LNCaP clone FGC (cell line): Measurements from ENCODE around the gene SLC10A6.
A peak's percentile ranks its signal among the peaks of the same experiment; 100 is the strongest.

Experiments
- DNase-seq: peaks from one replicate; pipeline ENCODE4 v3.0.0-alpha.2; 2011; ENCODE audit warnings: low read depth
- H3K4me3 ChIP-seq: 2 replicates; pipeline ENCODE4 v1.5.1; 2011; ENCODE audit warnings: mild to moderate bottlenecking, low read depth, low read length, control low read depth
- TF ChIP-seq, protein P1 (sequence below): IDR thresholded peaks from 2 replicates; pipeline ENCODE4 v1.5.1; 2012; ENCODE audit warnings: mild to moderate bottlenecking; ENCODE audit not compliant: control insufficient read depth, insufficient read depth; ENCODE audit errors: extremely low read depth

The SLC10A6 gene

DNA sequence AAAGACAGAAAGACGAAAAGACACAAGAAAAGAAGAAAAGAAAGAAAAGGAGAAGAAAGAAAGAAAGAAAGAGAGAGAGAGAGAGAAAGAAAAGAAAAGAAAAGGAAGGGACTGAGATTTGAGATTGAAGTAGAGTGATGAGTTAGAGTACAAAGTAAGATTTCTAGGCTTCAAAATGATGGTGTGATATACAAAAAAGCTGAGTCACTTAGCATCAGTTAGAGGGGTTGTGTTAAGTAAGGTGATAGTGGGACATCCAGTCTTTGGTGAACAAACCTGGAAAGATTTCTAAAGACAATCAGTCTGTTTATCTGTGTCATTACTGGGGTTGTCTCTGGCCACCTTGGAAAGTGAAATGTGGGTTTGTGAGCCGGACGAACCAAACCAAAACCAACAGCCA is 13.5 kb downstream of the SLC10A6 start:
- no peak overlapping the region for H3K4me3 ChIP-seq
- DNase-seq, result no peak
- TF ChIP-seq, protein P1, sequence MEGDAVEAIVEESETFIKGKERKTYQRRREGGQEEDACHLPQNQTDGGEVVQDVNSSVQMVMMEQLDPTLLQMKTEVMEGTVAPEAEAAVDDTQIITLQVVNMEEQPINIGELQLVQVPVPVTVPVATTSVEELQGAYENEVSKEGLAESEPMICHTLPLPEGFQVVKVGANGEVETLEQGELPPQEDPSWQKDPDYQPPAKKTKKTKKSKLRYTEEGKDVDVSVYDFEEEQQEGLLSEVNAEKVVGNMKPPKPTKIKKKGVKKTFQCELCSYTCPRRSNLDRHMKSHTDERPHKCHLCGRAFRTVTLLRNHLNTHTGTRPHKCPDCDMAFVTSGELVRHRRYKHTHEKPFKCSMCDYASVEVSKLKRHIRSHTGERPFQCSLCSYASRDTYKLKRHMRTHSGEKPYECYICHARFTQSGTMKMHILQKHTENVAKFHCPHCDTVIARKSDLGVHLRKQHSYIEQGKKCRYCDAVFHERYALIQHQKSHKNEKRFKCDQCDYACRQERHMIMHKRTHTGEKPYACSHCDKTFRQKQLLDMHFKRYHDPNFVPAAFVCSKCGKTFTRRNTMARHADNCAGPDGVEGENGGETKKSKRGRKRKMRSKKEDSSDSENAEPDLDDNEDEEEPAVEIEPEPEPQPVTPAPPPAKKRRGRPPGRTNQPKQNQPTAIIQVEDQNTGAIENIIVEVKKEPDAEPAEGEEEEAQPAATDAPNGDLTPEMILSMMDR, result no peak

DNA sequence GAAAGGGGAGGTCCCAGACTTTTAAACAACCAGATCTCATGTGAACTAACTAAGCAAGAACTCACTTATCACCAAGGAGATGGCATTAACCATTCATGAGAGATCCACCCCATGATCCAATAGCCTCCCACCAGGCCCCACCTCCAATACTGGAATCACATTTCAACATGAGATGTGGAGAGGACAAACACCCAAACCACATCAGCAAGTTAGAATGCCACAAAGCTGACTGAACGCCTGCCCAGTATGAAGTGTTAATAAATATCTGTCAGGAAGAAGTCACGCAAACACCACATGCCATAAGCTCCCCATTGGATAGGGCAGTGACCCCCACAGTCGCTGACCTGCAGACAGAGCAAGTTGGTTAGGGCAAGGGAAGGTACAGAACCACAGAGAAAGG is 14.3 kb downstream of the SLC10A6 start:
- TF ChIP-seq, protein P1, result no peak
- no peak for DNase-seq

DNA sequence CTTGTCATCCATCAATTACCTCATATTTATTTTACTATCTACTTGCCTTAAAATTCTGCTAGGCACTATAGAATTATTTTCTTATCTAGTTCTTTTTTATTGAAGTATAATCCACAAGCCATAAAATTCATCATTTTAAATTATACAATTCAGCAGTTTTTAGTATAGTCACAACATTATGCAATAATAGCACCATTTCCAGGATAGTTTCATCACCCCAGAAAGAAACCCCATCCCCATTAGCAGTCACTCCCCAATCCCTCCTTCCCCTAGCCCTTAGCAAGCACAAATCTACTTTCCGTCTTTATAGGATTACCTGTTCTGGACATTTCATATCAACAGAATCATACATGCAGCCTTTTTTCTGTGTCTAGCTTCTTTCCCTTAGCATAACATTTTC is 15.6 kb downstream of the SLC10A6 start:
- H3K4me3 ChIP-seq, result no peak overlapping the region
- TF ChIP-seq, protein P1, result no peak
- no peak for DNase-seq

More for the DNA sequence above, 14.3 kb downstream of the SLC10A6 start:
- no peak overlapping the region for H3K4me3 ChIP-seq

DNA sequence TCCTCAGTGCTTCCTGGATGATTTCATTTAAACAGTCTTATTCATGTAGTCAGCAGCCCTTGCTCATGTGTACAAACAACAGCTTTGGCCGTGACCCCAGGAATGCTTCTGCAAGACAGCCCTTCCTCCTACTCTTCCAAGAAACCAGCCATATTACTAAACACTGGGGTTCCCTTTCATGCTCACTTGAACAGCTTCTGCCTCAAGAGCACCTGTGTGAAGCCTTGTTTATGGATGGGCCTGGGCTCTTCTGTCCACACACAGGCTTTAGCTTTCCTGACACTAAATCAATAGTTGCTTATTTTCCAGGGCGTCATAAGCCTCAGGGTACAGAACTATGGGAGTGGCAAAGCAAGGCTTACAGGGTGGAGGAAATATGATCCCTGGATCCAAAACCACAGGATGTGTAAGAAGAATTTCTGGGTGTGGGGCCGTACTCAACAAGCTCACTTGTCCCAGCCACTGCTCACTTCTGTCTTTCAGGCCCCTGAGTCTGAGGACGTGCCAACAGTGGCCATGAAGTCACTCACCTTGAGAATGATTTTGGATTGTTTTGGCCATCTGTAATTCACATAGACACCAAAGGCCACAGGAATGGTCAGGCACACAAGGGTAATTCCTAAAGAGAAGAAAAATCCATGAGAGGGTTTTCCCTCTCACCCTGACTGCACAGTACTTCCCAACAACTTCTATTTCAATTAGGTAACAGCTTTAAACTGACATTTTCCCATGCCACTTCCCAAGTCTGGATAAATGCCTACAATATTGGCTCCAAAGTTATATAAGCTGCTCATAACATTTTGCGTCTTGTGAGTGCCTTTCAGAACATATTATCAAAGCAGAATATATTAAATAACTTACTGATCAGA is 17.7 kb downstream of the SLC10A6 start:
- TF ChIP-seq, protein P1, result no peak
- H3K4me3 ChIP-seq, result no peak overlapping the region
- peak; percentile 15 for DNase-seq

DNA sequence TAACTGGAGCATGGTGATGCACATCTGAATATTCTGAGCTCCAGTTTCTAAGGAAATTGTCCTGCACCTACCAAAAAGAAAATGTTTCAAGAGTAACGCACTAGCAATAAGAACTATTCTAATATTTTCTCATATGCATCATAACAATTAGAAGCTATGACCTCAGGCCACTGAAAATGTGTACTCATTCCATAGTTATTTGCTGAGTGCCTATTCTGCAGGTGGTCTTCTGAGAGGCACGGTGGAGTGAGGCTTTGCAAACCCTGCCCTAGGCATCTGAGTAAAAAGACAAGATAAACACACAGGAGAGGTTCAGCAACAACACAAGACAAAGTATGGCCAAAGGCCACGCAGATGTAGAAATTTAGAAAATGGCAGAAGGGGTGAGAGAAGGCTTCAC is 23.7 kb downstream of the SLC10A6 start:
- no peak for DNase-seq
- no peak overlapping the region for H3K4me3 ChIP-seq
- TF ChIP-seq, protein P1, result no peak

DNA sequence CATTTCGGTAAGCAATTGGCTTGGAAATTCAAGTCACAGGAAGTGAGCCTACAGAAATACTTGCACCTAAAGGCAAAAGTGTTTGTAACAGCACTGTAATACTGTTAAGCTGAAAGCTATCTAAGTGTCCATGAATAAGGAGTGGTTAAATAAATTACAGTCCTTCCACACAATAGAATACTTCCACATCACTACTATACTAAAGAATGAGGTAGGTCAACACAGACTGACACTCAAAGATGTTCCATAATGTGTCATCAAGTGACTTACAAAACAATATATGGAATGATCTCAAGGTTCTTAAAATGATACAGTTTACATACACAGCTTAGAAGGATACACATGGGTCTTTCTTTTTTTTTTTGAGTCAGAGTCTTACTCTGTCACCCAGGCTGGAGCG is 27.0 kb downstream of the SLC10A6 start:
- TF ChIP-seq, protein P1, result no peak
- DNase-seq, result no peak
- no peak overlapping the region for H3K4me3 ChIP-seq

DNA sequence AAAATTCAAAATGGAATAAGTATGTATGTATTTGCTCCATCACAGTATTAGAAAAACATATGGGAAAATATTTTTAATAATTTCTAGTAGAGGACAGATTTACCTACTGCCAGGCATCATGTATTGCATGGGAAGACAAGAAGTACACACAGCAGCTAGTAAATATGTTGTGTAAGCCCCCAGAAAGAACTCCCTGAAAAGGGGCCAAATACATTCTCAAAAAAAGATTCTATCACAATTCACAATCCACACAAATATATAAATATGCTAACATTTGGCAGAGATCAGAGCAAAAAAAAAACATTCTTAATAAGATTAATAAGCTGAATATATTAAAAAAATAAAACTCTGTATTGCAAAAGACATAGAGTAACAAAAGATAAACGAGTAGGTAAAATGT is 28.0 kb downstream of the SLC10A6 start:
- H3K4me3 ChIP-seq, result no peak overlapping the region
- TF ChIP-seq, protein P1, result no peak
- DNase-seq, result no peak
